GM12864 (cell line): ENCODE data around the gene SPARC.

Experiments used
- DNase-seq: peaks from one replicate; pipeline ENCODE4 v3.0.0-alpha.2; 2011; ENCODE audit warnings: low read depth
- H3K4me3 ChIP-seq: 2 replicates; pipeline ENCODE4 v1.5.1; 2011; ENCODE audit warnings: mild to moderate bottlenecking, low read depth, low read length, control low read depth
- CTCF ChIP-seq: IDR thresholded peaks from 2 replicates; pipeline ENCODE4 v1.5.1; 2011; ENCODE audit warnings: low read depth, mild to moderate bottlenecking, moderate library complexity, low read length, control low read depth, inconsistent platforms; ENCODE audit errors: missing control alignments

The SPARC gene

GRCh38 chr5:151674626-151675610 lies 11.8 kb downstream of the SPARC start:
- no peak overlapping the region for H3K4me3 ChIP-seq
- DNase-seq, result no peak
- no peak for TF ChIP-seq CTCF

- no peak for TF ChIP-seq CTCF
Observed at GRCh38 chr5:151673421-151673820, 13.3 kb downstream of the SPARC start.

GRCh38 chr5:151672516-151672915 lies 14.2 kb downstream of the SPARC start:
- H3K4me3 ChIP-seq, result no peak overlapping the region

More at GRCh38 chr5:151673421-151673820, 13.3 kb downstream of the SPARC start:
- H3K4me3 ChIP-seq, result no peak overlapping the region
- no peak for DNase-seq

GRCh38 chr5:151671950-151672349 lies 14.8 kb downstream of the SPARC start:
- no peak overlapping the region for H3K4me3 ChIP-seq
- DNase-seq, result no peak
- no peak for TF ChIP-seq CTCF

More at GRCh38 chr5:151672516-151672915, 14.2 kb downstream of the SPARC start:
- TF ChIP-seq CTCF, result no peak
- DNase-seq, result no peak

- H3K4me3 ChIP-seq, result no peak overlapping the region
- no peak for TF ChIP-seq CTCF
- no peak for DNase-seq
Observed at GRCh38 chr5:151670953-151671636, 15.6 kb downstream of the SPARC start.

- no peak for TF ChIP-seq CTCF
- no peak overlapping the region for H3K4me3 ChIP-seq
- DNase-seq, result no peak
Observed at GRCh38 chr5:151670083-151670686, 16.5 kb downstream of the SPARC start.
